ENCODE data around the gene TROAP. TPM values are rescaled to one million over a fixed set of nuclear protein-coding genes. Genes with fewer than 3 reads are reported as not detected.

Gene TROAP
- total RNA-seq, 1 experiment from 2014 or later = 75.3 TPM

DNA sequence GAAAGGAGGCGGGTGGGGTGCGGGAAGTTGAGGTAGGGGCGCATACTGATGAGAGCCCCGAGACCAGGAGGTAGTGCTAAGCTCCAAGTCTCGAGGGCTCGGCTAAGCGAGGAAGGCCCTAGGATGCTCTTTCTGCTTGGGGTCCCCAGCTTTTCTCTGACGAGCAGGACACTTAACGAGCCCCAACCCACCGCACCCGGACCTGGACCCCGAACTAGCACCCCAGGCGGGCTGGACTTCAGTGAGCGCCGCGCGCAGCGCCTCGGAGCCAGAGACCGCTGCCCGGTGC lies 18.7 kb downstream of the TROAP start:
- Histone ChIP-seq H3K79me1 (ENCODE audit: insufficient read depth, low read depth, low read length, poor library complexity, severe bottlenecking) (no peaks in the 10 kb centered on the region), H4K20me1 (ENCODE audit: control insufficient read depth, insufficient read depth, insufficient read length) (peaks cover 3% of the 10 kb centered on the region), H2BK120ac (ENCODE audit: low read depth, low read length, poor library complexity, severe bottlenecking) (no peak overlapping the region), H4K8ac (replicated peaks; ENCODE audit: insufficient read length, low read depth, low read length) (no peak overlapping the region), H2AK5ac (ENCODE audit: insufficient read length, low read length) (no peak overlapping the region), H3K9ac (ENCODE audit: extremely low read depth, insufficient read length, low read length) (no peak overlapping the region), H3K23ac (ENCODE audit: insufficient read length, low read depth, low read length) (no peak overlapping the region), H2BK20ac (ENCODE audit: low read depth, low read length, poor library complexity, severe bottlenecking) (no peak overlapping the region), H3K27me3 (ENCODE audit: insufficient read depth, low read length) (peaks cover 81% of the 10 kb centered on the region), H3K18ac (ENCODE audit: insufficient read length, low read depth, low read length) (no peak overlapping the region), H2BK5ac (ENCODE audit: insufficient read length, low read length) (no peak overlapping the region), H3K4me1 (ENCODE audit: insufficient read depth, low read length) (peaks cover 7% of the 10 kb centered on the region; the same call in 1 of the 2 replicates), H3K27ac (ENCODE audit: insufficient read length, low read depth, low read length) (no peak overlapping the region), H3K4me2 (ENCODE audit: insufficient read depth, insufficient read length, low read length) (peak overlapping the region; percentile 82), H3K9me3 (ENCODE audit: control insufficient read depth, low read depth, low read length) (no peaks in the 10 kb centered on the region), H2BK15ac (ENCODE audit: low read depth, low read length) (no peak overlapping the region), H3K79me2 (ENCODE audit: insufficient read depth, low read length) (no peaks in the 10 kb centered on the region), H3K56ac (ENCODE audit: insufficient read length, low read depth, low read length) (no peak overlapping the region), H3K14ac (ENCODE audit: insufficient read depth, low read length) (no peak overlapping the region), H3T11ph (ENCODE audit: low read length) (no peak overlapping the region), H3K4ac (ENCODE audit: low read depth, low read length) (no peak overlapping the region), H2BK12ac (ENCODE audit: insufficient read length, low read depth, low read length) (no peak overlapping the region), H2AFZ (ENCODE audit: low read length) (no peak overlapping the region), H3K23me2 (ENCODE audit: insufficient read length, low read depth, low read length, poor library complexity, severe bottlenecking) (peaks cover 30% of the 10 kb centered on the region), H4K91ac (ENCODE audit: insufficient read length, low read depth, low read length) (no peak overlapping the region), H4K5ac (ENCODE audit: insufficient read length, low read depth, low read length) (no peak overlapping the region)
- Mint-ChIP-seq H3K36me3 (ENCODE audit: insufficient read depth in 1 of 3, low read depth in 3 of 3) (peaks cover 0 to 1% (median 0%) of the 10 kb centered on the region in 3 experiments; a peak in 1 of 7 replicates), H3K4me1 (peaks cover 54 to 65% of the 10 kb centered on the region in 2 experiments), H3K27me3 (ENCODE audit: low read depth) (peaks cover 99% of the 10 kb centered on the region), H3K27ac (no peak overlapping the region), H3K9me3 (peaks cover 1 to 3% of the 10 kb centered on the region in 2 experiments; a peak in 2 of 5 replicates), H3K4me3 (peak overlapping the region; percentile 67 to 83)
- no CpG with 5 or more reads among the region's 21 CpGs for WGBS (ENCODE audit: extremely low coverage, insufficient read length, low lambda C conversion rate)
- DNase-seq = no peak
- no peak for TF ChIP-seq CTCF (conservative IDR thresholded peaks at IDR 0.05)

Measured in H9 (cell line).